SK-N-SH treated with all-trans-retinoic acid at 6 μM for 48 hours (cell line): ENCODE results near the gene MED13.

ENCODE experiments used
- ATAC-seq: fragments of 200-7000 bp; cut with Tn5 transposase; 3 replicates; pipeline ENCODE4 v1.9.1; 2020; ENCODE audit warnings: mild to moderate bottlenecking, moderate library complexity
- ARNTL ChIP-seq: fragments of 450-650 bp; formaldehyde crosslinking; IDR thresholded peaks from 2 replicates; pipeline ENCODE4 v1.5.0; 2020; ENCODE audit warnings: low read depth, mild to moderate bottlenecking, moderate library complexity, borderline replicate concordance
- BACH2 ChIP-seq: fragments of 250-450 bp; sonication (Bioruptor Pico); IDR thresholded peaks from 2 replicates; pipeline ENCODE4 v1.9.0; 2021; ENCODE audit warnings: mild to moderate bottlenecking, borderline replicate concordance
- CREB5 ChIP-seq: fragments of 250-450 bp; sonication (Bioruptor Pico); IDR thresholded peaks from 2 replicates; pipeline ENCODE4 v1.5.1; 2020; ENCODE audit warnings: low read depth, mild to moderate bottlenecking, moderate library complexity
- CSDC2 ChIP-seq: fragments of 250-450 bp; sonication (Bioruptor Pico); IDR thresholded peaks from 2 replicates; pipeline ENCODE4 v1.5.0; 2020; ENCODE audit warnings: mild to moderate bottlenecking, moderate library complexity
- CSRNP3 ChIP-seq: fragments of 250-450 bp; sonication (Bioruptor Pico); IDR thresholded peaks from 2 replicates; pipeline ENCODE4 v1.5.1; 2021; ENCODE audit warnings: mild to moderate bottlenecking, moderate library complexity
- ESRRG ChIP-seq: fragments of 250-450 bp; sonication (Bioruptor Pico); IDR thresholded peaks from 2 replicates; pipeline ENCODE4 v1.6.1; 2021; ENCODE audit warnings: mild to moderate bottlenecking
- GLIS3 ChIP-seq: fragments of 250-450 bp; sonication (Bioruptor Pico); IDR thresholded peaks from 2 replicates; pipeline ENCODE4 v1.5.0; 2020; ENCODE audit warnings: mild to moderate bottlenecking, moderate library complexity
- OSR1 ChIP-seq: fragments of 250-450 bp; sonication (Bioruptor Pico); IDR thresholded peaks from 2 replicates; pipeline ENCODE4 v1.8.0; 2022; ENCODE audit warnings: moderate library complexity, mild to moderate bottlenecking, inconsistent platforms
- PATZ1 ChIP-seq: fragments of 250-450 bp; sonication (Bioruptor Pico); IDR thresholded peaks from 2 replicates; pipeline ENCODE4 v1.8.0; 2020; ENCODE audit warnings: mild to moderate bottlenecking, moderate library complexity, borderline replicate concordance
- POU6F1 ChIP-seq: fragments of 250-450 bp; sonication (Bioruptor Pico); IDR thresholded peaks from 2 replicates; pipeline ENCODE4 v1.8.0; 2021; ENCODE audit warnings: low read depth, mild to moderate bottlenecking, moderate library complexity, borderline replicate concordance
- PPARA ChIP-seq: fragments of 250-450 bp; sonication (Bioruptor Pico); IDR thresholded peaks from 2 replicates; pipeline ENCODE4 v1.5.0; 2020; ENCODE audit warnings: mild to moderate bottlenecking, borderline replicate concordance
- RARB ChIP-seq: fragments of 250-450 bp; sonication (Bioruptor Pico); IDR thresholded peaks from 2 replicates; pipeline ENCODE4 v1.8.0; 2021; ENCODE audit warnings: mild to moderate bottlenecking, moderate library complexity
- SNAI2 ChIP-seq: fragments of 250-450 bp; sonication (Bioruptor Pico); IDR thresholded peaks from 2 replicates; pipeline ENCODE4 v1.5.0; 2020; ENCODE audit warnings: mild to moderate bottlenecking, moderate library complexity
- TCF4 ChIP-seq: fragments of 250-450 bp; sonication (Bioruptor Pico); IDR thresholded peaks from 2 replicates; pipeline ENCODE4 v1.8.0; 2021; ENCODE audit warnings: mild to moderate bottlenecking, moderate library complexity, borderline replicate concordance
- TOX ChIP-seq: fragments of 250-450 bp; sonication (Bioruptor Pico); IDR thresholded peaks from 2 replicates; pipeline ENCODE4 v1.8.0; 2021; ENCODE audit warnings: mild to moderate bottlenecking, moderate library complexity, borderline replicate concordance
- TSHZ2 ChIP-seq: fragments of 250-450 bp; sonication (Bioruptor Pico); IDR thresholded peaks from 2 replicates; pipeline ENCODE4 v1.5.0; 2020; ENCODE audit warnings: mild to moderate bottlenecking, moderate library complexity
- ZC3H10 ChIP-seq: fragments of 250-450 bp; sonication (Bioruptor Pico); IDR thresholded peaks from 2 replicates; pipeline ENCODE4 v1.5.1; 2021; ENCODE audit warnings: mild to moderate bottlenecking, moderate library complexity
- ZFP3 ChIP-seq: fragments of 250-450 bp; sonication (Bioruptor Pico); IDR thresholded peaks from 2 replicates; pipeline ENCODE4 v1.5.0; 2020; ENCODE audit warnings: mild to moderate bottlenecking, moderate library complexity
- ZFP30 ChIP-seq: fragments of 450-650 bp; formaldehyde crosslinking; IDR thresholded peaks from 2 replicates; pipeline ENCODE4 v1.5.0; 2022; ENCODE audit warnings: mild to moderate bottlenecking, moderate library complexity
- ZNF565 ChIP-seq: fragments of 450-650 bp; formaldehyde crosslinking; conservative IDR thresholded peaks from 2 replicates; pipeline ENCODE4 v1.5.0; 2020; ENCODE audit warnings: low read depth, mild to moderate bottlenecking, moderate library complexity
- ZNF70 ChIP-seq: fragments of 450-650 bp; formaldehyde crosslinking; IDR thresholded peaks from 2 replicates; pipeline ENCODE4 v1.5.0; 2020; ENCODE audit warnings: mild to moderate bottlenecking, moderate library complexity
- ZNF8 ChIP-seq: fragments of 450-650 bp; formaldehyde crosslinking; IDR thresholded peaks from 2 replicates; pipeline ENCODE4 v1.5.0; 2020; ENCODE audit warnings: mild to moderate bottlenecking, moderate library complexity

The MED13 gene

DNA sequence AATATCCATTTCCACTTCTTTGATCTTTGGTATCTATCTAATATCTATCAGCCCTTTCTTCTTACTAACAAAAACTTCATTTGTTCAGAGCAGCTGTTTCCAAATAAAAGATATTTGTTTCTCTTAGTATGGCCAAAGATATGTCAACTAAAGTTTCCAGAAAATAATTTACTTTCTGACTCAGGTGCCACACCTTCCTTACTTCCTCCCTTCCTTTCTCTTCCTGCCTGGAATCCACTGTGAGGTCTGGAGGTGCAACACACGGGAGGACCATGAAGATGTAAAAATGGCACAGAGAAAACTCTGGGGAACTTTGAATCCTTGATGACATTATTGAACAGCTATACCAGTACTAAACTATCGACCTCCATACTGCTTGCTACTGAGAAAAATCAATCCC, 14.0 kb downstream of the MED13 start:
- no peak for ATAC-seq
- TF ChIP-seq CSRNP3 (CRISPR knock-in tag) (no peak), ESRRG (no peak), PPARA (CRISPR knock-in tag) (no peak), RARB (CRISPR knock-in tag) (no peak), CSDC2 (CRISPR knock-in tag) (no peak), ZNF8 (CRISPR knock-in tag) (no peak), TOX (no peak), TSHZ2 (CRISPR knock-in tag) (no peak), GLIS3 (CRISPR knock-in tag) (no peak), ZC3H10 (CRISPR knock-in tag) (no peak), TCF4 (CRISPR knock-in tag) (no peak), CREB5 (no peak), OSR1 (CRISPR knock-in tag) (no peak), ZNF70 (CRISPR knock-in tag) (no peak), BACH2 (no peak), SNAI2 (CRISPR knock-in tag) (no peak), ZNF565 (no peak), ZFP3 (CRISPR knock-in tag) (no peak)

DNA sequence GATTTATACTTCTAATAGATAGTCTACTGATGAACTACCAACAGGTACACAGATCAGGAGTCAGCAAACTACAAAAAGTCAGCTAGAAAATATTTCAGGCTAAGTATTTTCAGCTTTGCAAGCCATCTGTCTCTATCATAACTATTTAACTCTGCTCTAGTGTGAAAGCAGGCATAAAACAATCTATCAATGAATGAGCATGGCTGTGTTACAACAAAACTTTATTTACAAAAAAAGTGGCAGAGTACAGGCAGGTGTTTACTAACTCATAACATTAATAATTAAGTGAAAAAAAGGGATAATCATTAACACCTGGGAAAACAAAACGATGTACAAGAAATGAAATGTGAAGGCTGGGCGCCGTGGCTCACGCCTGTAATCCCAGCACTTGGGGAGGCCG, 15.8 kb downstream of the MED13 start:
- ATAC-seq, result no peak
- TF ChIP-seq PPARA (CRISPR knock-in tag) (no peak), ZNF8 (CRISPR knock-in tag) (no peak), TCF4 (CRISPR knock-in tag) (no peak), GLIS3 (CRISPR knock-in tag) (no peak), BACH2 (no peak), ZNF565 (no peak), POU6F1 (no peak), ZFP3 (CRISPR knock-in tag) (no peak), ZFP30 (CRISPR knock-in tag) (no peak), ESRRG (no peak), OSR1 (CRISPR knock-in tag) (no peak), ZC3H10 (CRISPR knock-in tag) (no peak), CSDC2 (CRISPR knock-in tag) (no peak), SNAI2 (CRISPR knock-in tag) (no peak), PATZ1 (CRISPR knock-in tag) (no peak), ARNTL (no peak), CSRNP3 (CRISPR knock-in tag) (no peak), CREB5 (no peak), TOX (no peak)
- TF ChIP-seq, all 23 proteins: peak for 0
